Loucy (cell line): ENCODE measurements around the gene ECHS1.

Experiments
- H2AFZ ChIP-seq: fragments of 200-600 bp; sonication (generic); 2 replicates; pipeline ENCODE4 v1.6.0; 2016; ENCODE audit warnings: antibody characterized with exemption, mild to moderate bottlenecking, low read length, moderate library complexity
- H3F3A ChIP-seq: fragments of 200-600 bp; 2 replicates; pipeline ENCODE4 v1.6.0; 2016; ENCODE audit warnings: antibody characterized with exemption, low read depth, mild to moderate bottlenecking
- H3K27me3 ChIP-seq: fragments of 200-600 bp; sonication (generic); 2 replicates; pipeline ENCODE4 v1.6.1; 2014; ENCODE audit warnings: low read length, mild to moderate bottlenecking; ENCODE audit not compliant: insufficient read depth, poor library complexity, severe bottlenecking
- H3K36me3 ChIP-seq: fragments of 200-600 bp; sonication (generic); 2 replicates; pipeline ENCODE4 v1.6.1; 2016; ENCODE audit warnings: low read length; ENCODE audit not compliant: insufficient read depth
- H3K4me1 ChIP-seq: fragments of 200-600 bp; sonication (generic); 2 replicates; pipeline ENCODE4 v1.5.1; 2014; ENCODE audit warnings: low read length, mild to moderate bottlenecking; ENCODE audit not compliant: insufficient read depth, poor library complexity, severe bottlenecking
- H3K4me2 ChIP-seq: fragments of 200-600 bp; sonication (generic); 2 replicates; pipeline ENCODE4 v1.6.0; 2014; ENCODE audit warnings: antibody characterized with exemption, low read length, low read depth, mild to moderate bottlenecking; ENCODE audit not compliant: poor library complexity, severe bottlenecking
- H3K4me3 ChIP-seq: fragments of 200-600 bp; sonication (generic); 2 replicates; pipeline ENCODE4 v1.5.1; 2014; ENCODE audit warnings: low read length, mild to moderate bottlenecking, mixed read lengths; ENCODE audit not compliant: poor library complexity, severe bottlenecking
- H3K79me2 ChIP-seq: fragments of 200-600 bp; sonication (generic); 2 replicates; pipeline ENCODE4 v1.6.1; 2014; ENCODE audit warnings: low read length; ENCODE audit not compliant: insufficient read depth
- H3K9ac ChIP-seq: fragments of 200-600 bp; sonication (generic); 2 replicates; pipeline ENCODE4 v1.6.0; 2014; ENCODE audit warnings: mild to moderate bottlenecking, low read depth, low read length, moderate library complexity; ENCODE audit not compliant: poor library complexity, severe bottlenecking
- H3K9me2 ChIP-seq: fragments of 200-600 bp; sonication (generic); replicated peaks from 2 replicates; pipeline ENCODE4 v1.6.1; 2016; ENCODE audit warnings: low read depth, low read length, mixed read lengths
- H3K9me3 ChIP-seq: fragments of 200-600 bp; sonication (generic); 2 replicates; pipeline ENCODE4 v1.6.1; 2014; ENCODE audit warnings: mild to moderate bottlenecking, antibody characterized with exemption, low read length, low read depth; ENCODE audit not compliant: insufficient read depth
- H4K20me1 ChIP-seq: fragments of 200-600 bp; sonication (generic); 2 replicates; pipeline ENCODE4 v1.6.0; 2014; ENCODE audit warnings: antibody characterized with exemption, low read length, mild to moderate bottlenecking; ENCODE audit not compliant: insufficient read depth, poor library complexity, severe bottlenecking
- CTCF ChIP-seq: fragments of 200-600 bp; sonication (generic); conservative IDR thresholded peaks from 2 replicates; pipeline ENCODE4 v1.5.1; 2014; ENCODE audit warnings: mild to moderate bottlenecking, antibody characterized with exemption, low read length
- EZH2phosphoT487 ChIP-seq: fragments of 200-600 bp; IDR thresholded peaks from 2 replicates; pipeline ENCODE4 v1.6.1; 2018; ENCODE audit warnings: antibody characterized with exemption, mild to moderate bottlenecking, moderate library complexity, borderline replicate concordance

The ECHS1 gene

GRCh38 chr10:133338080-133339071, 34.8 kb downstream of the ECHS1 start:
- H3K4me1 ChIP-seq, result no peaks in the 10 kb centered on the region
- no peaks in the 10 kb centered on the region for H3K79me2 ChIP-seq
- H3K4me3 ChIP-seq, result no peak overlapping the region
- H3K9me3 ChIP-seq, result peaks cover 30% of the 10 kb centered on the region
- no peaks in the 10 kb centered on the region for H3F3A ChIP-seq
- no peak overlapping the region for H2AFZ ChIP-seq
- H3K4me2 ChIP-seq, result no peak overlapping the region
- H4K20me1 ChIP-seq, result no peaks in the 10 kb centered on the region
- no peak for TF ChIP-seq CTCF
- TF ChIP-seq EZH2phosphoT487, result no peak
- no peaks in the 10 kb centered on the region for H3K9me2 ChIP-seq
- H3K9ac ChIP-seq, result no peak overlapping the region
- no peaks in the 10 kb centered on the region for H3K27me3 ChIP-seq
- H3K36me3 ChIP-seq, result no peaks in the 10 kb centered on the region

GRCh38 chr10:133337370-133337725, 35.8 kb downstream of the ECHS1 start:
- no peak overlapping the region for H3K4me3 ChIP-seq
- no peaks in the 10 kb centered on the region for H3K27me3 ChIP-seq
- TF ChIP-seq CTCF (no peak), EZH2phosphoT487 (no peak)
- H3K9me3 ChIP-seq, result peaks cover 30% of the 10 kb centered on the region
- H3F3A ChIP-seq, result no peaks in the 10 kb centered on the region
- no peak overlapping the region for H2AFZ ChIP-seq
- no peaks in the 10 kb centered on the region for H3K36me3 ChIP-seq
- no peaks in the 10 kb centered on the region for H4K20me1 ChIP-seq
- no peaks in the 10 kb centered on the region for H3K9me2 ChIP-seq
- H3K4me1 ChIP-seq, result no peaks in the 10 kb centered on the region
- H3K9ac ChIP-seq, result no peak overlapping the region
- H3K4me2 ChIP-seq, result no peak overlapping the region
- H3K79me2 ChIP-seq, result no peaks in the 10 kb centered on the region

GRCh38 chr10:133336577-133337369, 36.4 kb downstream of the ECHS1 start, which contains the start of gene CALY:
CALY (minus strand) TSS chr10:133336896; CDS start chr10:133328989, 7,907 bp downstream.
- Histone ChIP-seq H3F3A (no peaks in the 10 kb centered on the region), H3K79me2 (no peaks in the 10 kb centered on the region), H4K20me1 (no peaks in the 10 kb centered on the region), H3K4me3 (no peak within 1 kb of the TSS), H3K4me2 (no peak within 1 kb of the TSS), H3K9me2 (no peaks in the 10 kb centered on the region), H3K36me3 (no peaks in the 10 kb centered on the region), H3K4me1 (no peaks in the 10 kb centered on the region), H3K9me3 (peaks cover 30% of the 10 kb centered on the region), H3K27me3 (no peaks in the 10 kb centered on the region), H3K9ac (no peak within 1 kb of the TSS), H2AFZ (no peak within 1 kb of the TSS)
- no peak for TF ChIP-seq CTCF
- no peak for TF ChIP-seq EZH2phosphoT487
